Measurements from ENCODE around the gene SLIT1. TPM values are rescaled to one million over a fixed set of nuclear protein-coding genes. Genes with fewer than 3 reads are reported as not detected.

Gene SLIT1
- total RNA-seq, 1 experiment from 2014 or later: 0.41 TPM

- Histone ChIP-seq H3K4me3 (ENCODE audit: low read depth, low read length) (no peak overlapping the region), H3K9me3 (no peaks in the 10 kb centered on the region), H3K36me3 (ENCODE audit: control insufficient read depth, insufficient read depth, low read length) (no peaks in the 10 kb centered on the region), H3K4me1 (no peaks in the 10 kb centered on the region), H3K27me3 (replicated peaks; ENCODE audit: control insufficient read depth, insufficient read depth, low read length) (no peaks in the 10 kb centered on the region; the same call in 1 of the 2 replicates)
- Mint-ChIP-seq H3K27me3 (ENCODE audit: insufficient read depth, unreplicated experiment) (peaks cover 27% of the 10 kb centered on the region), H3K4me1 (ENCODE audit: low read depth, unreplicated experiment) (no peaks in the 10 kb centered on the region), H3K4me3 (ENCODE audit: unreplicated experiment) (no peak overlapping the region), H3K36me3 (ENCODE audit: insufficient read depth, unreplicated experiment) (no peaks in the 10 kb centered on the region), H3K9me3 (ENCODE audit: unreplicated experiment) (no peaks in the 10 kb centered on the region), H3K27ac (ENCODE audit: unreplicated experiment) (no peak overlapping the region)
- ChIA-PET POLR2A (no interaction called here), CTCF (interaction anchor here (0.6 to 1.1 kb wide), 2 partner anchors 57 to 80 kb away, joined by 3 read pairs; no protein-coding TSS in a partner anchor)
- BruUV-seq (replicated peaks): no TSS peak
- no peak for TF ChIP-seq CTCF (IDR thresholded peaks at IDR 0.05; ENCODE audit: insufficient read depth in 1 of 2, low read depth in 1 of 2, low read length in 1 of 2, severe bottlenecking in 1 of 2, unreplicated experiment in 1 of 2)
- intact Hi-C loops (cut with micrococcal nuclease; ENCODE audit: unreplicated experiment): no loop called here
- DNase-seq: no peak
Observed at GRCh38 chr10:97090035-97090434, 95.7 kb downstream of the SLIT1 start.

GRCh38 chr10:97089209-97089870, 96.4 kb downstream of the SLIT1 start:
- Mint-ChIP-seq H3K4me1 (ENCODE audit: low read depth, unreplicated experiment) (no peaks in the 10 kb centered on the region), H3K9me3 (ENCODE audit: unreplicated experiment) (no peaks in the 10 kb centered on the region), H3K27ac (ENCODE audit: unreplicated experiment) (no peak overlapping the region), H3K4me3 (ENCODE audit: unreplicated experiment) (no peak overlapping the region), H3K27me3 (ENCODE audit: insufficient read depth, unreplicated experiment) (peaks cover 26% of the 10 kb centered on the region), H3K36me3 (ENCODE audit: insufficient read depth, unreplicated experiment) (no peaks in the 10 kb centered on the region)
- BruUV-seq (replicated peaks): no TSS peak
- POLR2A ChIA-PET: no interaction called here
- CTCF ChIA-PET: interaction anchor here (0.5 to 1.1 kb wide), 3 partner anchors 36 to 81 kb away, joined by 3 to 4 read pairs (median 3); no protein-coding TSS in a partner anchor
- H3K27me3 ChIP-seq (replicated peaks; ENCODE audit: control insufficient read depth, insufficient read depth, low read length): no peaks in the 10 kb centered on the region; the same call in 1 of the 2 replicates
- H3K36me3 ChIP-seq (ENCODE audit: control insufficient read depth, insufficient read depth, low read length): no peaks in the 10 kb centered on the region
- intact Hi-C loops (cut with micrococcal nuclease; ENCODE audit: unreplicated experiment): no loop called here
- no peaks in the 10 kb centered on the region for H3K4me1 ChIP-seq
- TF ChIP-seq CTCF (IDR thresholded peaks at IDR 0.05; ENCODE audit: insufficient read depth in 1 of 2, low read depth in 1 of 2, low read length in 1 of 2, severe bottlenecking in 1 of 2, unreplicated experiment in 1 of 2): no peak
- no peaks in the 10 kb centered on the region for H3K9me3 ChIP-seq
- no peak for DNase-seq
- H3K4me3 ChIP-seq (ENCODE audit: low read depth, low read length): no peak overlapping the region

- no TSS peak for BruUV-seq (replicated peaks)
- Histone ChIP-seq H3K36me3 (ENCODE audit: control insufficient read depth, insufficient read depth, low read length) (no peaks in the 10 kb centered on the region), H3K27me3 (replicated peaks; ENCODE audit: control insufficient read depth, insufficient read depth, low read length) (no peaks in the 10 kb centered on the region), H3K9me3 (no peaks in the 10 kb centered on the region), H3K4me1 (no peaks in the 10 kb centered on the region), H3K4me3 (ENCODE audit: low read depth, low read length) (no peak overlapping the region)
- Mint-ChIP-seq H3K9me3 (ENCODE audit: unreplicated experiment) (no peaks in the 10 kb centered on the region), H3K27ac (ENCODE audit: unreplicated experiment) (no peak overlapping the region), H3K36me3 (ENCODE audit: insufficient read depth, unreplicated experiment) (no peaks in the 10 kb centered on the region), H3K4me3 (ENCODE audit: unreplicated experiment) (no peak overlapping the region), H3K27me3 (ENCODE audit: insufficient read depth, unreplicated experiment) (peaks cover 26% of the 10 kb centered on the region), H3K4me1 (ENCODE audit: low read depth, unreplicated experiment) (no peaks in the 10 kb centered on the region)
- DNase-seq: no peak
- intact Hi-C loops (cut with micrococcal nuclease; ENCODE audit: unreplicated experiment): no loop called here
- no peak for TF ChIP-seq CTCF (IDR thresholded peaks at IDR 0.05; ENCODE audit: insufficient read depth in 1 of 2, low read depth in 1 of 2, low read length in 1 of 2, severe bottlenecking in 1 of 2, unreplicated experiment in 1 of 2)
- CTCF ChIA-PET: no interaction called here
- POLR2A ChIA-PET: no interaction called here
Observed at GRCh38 chr10:97087296-97087695, 98.5 kb downstream of the SLIT1 start.

Data from Caco-2 (cell line).